K562 (cell line): Measurements from ENCODE around the gene GOPC. TPM values are rescaled to one million over a fixed set of nuclear protein-coding genes. Genes with fewer than 3 reads are reported as not detected.

ENCODE experiments used
- ARID3A ChIP-seq: IDR thresholded peaks from 2 replicates; pipeline ENCODE4 v1.6.1; 2012; ENCODE audit warnings: low read depth, low read length, improper control_type of control experiment, borderline replicate concordance
- ARID4B ChIP-seq: sonication (generic); formaldehyde crosslinking; IDR thresholded peaks from 2 replicates; pipeline ENCODE4 v1.8.0; 2022; ENCODE audit warnings: mild to moderate bottlenecking, missing genetic modification reagents
- CBFA2T3 ChIP-seq: fragments of 450-650 bp; IDR thresholded peaks from 2 replicates; pipeline ENCODE4 v1.6.1; 2017
- CBX5 ChIP-seq: IDR thresholded peaks from 2 replicates; pipeline ENCODE4 v1.6.1; 2014; ENCODE audit warnings: low read depth, borderline replicate concordance
- CTBP1 ChIP-seq: fragments of 450-650 bp; IDR thresholded peaks from 2 replicates; pipeline ENCODE4 v1.6.1; 2016; ENCODE audit warnings: borderline replicate concordance
- ERF ChIP-seq: fragments of 450-650 bp; formaldehyde crosslinking; IDR thresholded peaks from 2 replicates; pipeline ENCODE4 v1.4.0; 2020; ENCODE audit warnings: mild to moderate bottlenecking, mixed read lengths
- EZH2 ChIP-seq: IDR thresholded peaks from 2 replicates; pipeline ENCODE4 v1.6.1; 2012; ENCODE audit warnings: low read depth, mild to moderate bottlenecking, inconsistent platforms, low read length, borderline replicate concordance
- L3MBTL2 ChIP-seq: fragments of 450-650 bp; IDR thresholded peaks from 2 replicates; pipeline ENCODE4 v1.6.1; 2016; ENCODE audit warnings: mild to moderate bottlenecking, moderate library complexity
- LCOR ChIP-seq: sonication (generic); formaldehyde crosslinking; IDR thresholded peaks from 2 replicates; pipeline ENCODE4 v1.8.0; 2022; ENCODE audit warnings: mild to moderate bottlenecking, missing genetic modification reagents
- MXD1 ChIP-seq: fragments of 250-450 bp; sonication (Bioruptor Pico); IDR thresholded peaks from 2 replicates; pipeline ENCODE4 v1.8.0; 2021; ENCODE audit warnings: borderline replicate concordance, mild to moderate bottlenecking, moderate library complexity; ENCODE audit not compliant: poor library complexity, severe bottlenecking
- NFE2 ChIP-seq: IDR thresholded peaks from 2 replicates; pipeline ENCODE4 v1.6.1; 2014; ENCODE audit warnings: antibody characterized with exemption, low read depth
- SNRNP70 ChIP-seq: fragments of 200-400 bp; formaldehyde crosslinking; optimal IDR thresholded peaks from 2 replicates; pipeline ENCODE3; 2017; ENCODE audit warnings: low read depth, low read length
- THAP7 ChIP-seq: fragments of 250-450 bp; sonication (Bioruptor Pico); IDR thresholded peaks from 2 replicates; pipeline ENCODE4 v1.5.0; 2021
- ZEB2 ChIP-seq: fragments of 450-650 bp; IDR thresholded peaks from 2 replicates; pipeline ENCODE4 v1.6.1; 2016
- ZKSCAN3 ChIP-seq: fragments of 250-450 bp; sonication (Bioruptor Pico); IDR thresholded peaks from 2 replicates; pipeline ENCODE4 v1.4.0; 2020
- ZNF197 ChIP-seq: fragments of 200-800 bp; sonication (Bioruptor generic); IDR thresholded peaks from 2 replicates; pipeline ENCODE4 v1.6.1; 2016; ENCODE audit warnings: low read depth, missing genetic modification characterization, missing compliant biosample characterization
- ZNF24 ChIP-seq: fragments of 450-650 bp; IDR thresholded peaks from 2 replicates; pipeline ENCODE4 v1.6.1; 2016
- ZNF717 ChIP-seq: fragments of 250-450 bp; sonication (Bioruptor Pico); IDR thresholded peaks from 2 replicates; pipeline ENCODE4 v1.5.0; 2021
- polyA plus RNA-seq, 8 experiments: library from polyadenylated mRNA; depleted of rRNA in 4 of 8; stranded (reverse) in 5 of 8; unstranded in 3 of 8; fragments of >200 nt; fragmentation: Nextera tagmentation in 2 of 8; fragmentation: Illumina TruSeq in 1 of 8; extraction: Ambion mirVana in 2 of 8; extraction: Trizol in 1 of 8; gene quantifications; 2 replicates each; pipeline versions ENCODE4 v1.2.1 to v1.2.3, GENCODE V29; 2011 to 2014; ENCODE audit warnings: inconsistent platforms in 1 of 8, missing spikeins in 1 of 8
- total RNA-seq, 7 experiments: library from RNA; depleted of rRNA in 6 of 7; stranded (reverse); fragments of >200 nt in 6 of 7; fragmentation: Illumina TruSeq in 2 of 7; extraction: Trizol in 2 of 7; gene quantifications; 2 replicates each; pipeline versions ENCODE4 v1.2.1 to v1.2.3, GENCODE V29; 2011 to 2021; ENCODE audit warnings: low replicate concordance in 1 of 7

GOPC gene
- total and polyA plus RNA-seq, 9 of the 15 experiments (the other 6 are each of a cell fraction or from before 2014, with no cell fraction given) = 10.0 to 32.2 (median 25.6) TPM

- TF ChIP-seq ZNF717 (CRISPR knock-in tag) = no peak
- TF ChIP-seq ZEB2 = no peak
- no peak for TF ChIP-seq THAP7
- no peak for TF ChIP-seq ZNF24
- no peak for TF ChIP-seq EZH2
- no peak for TF ChIP-seq SNRNP70
- peak; percentile 54 for TF ChIP-seq CBFA2T3
- TF ChIP-seq LCOR (CRISPR knock-in tag) = no peak
- no peak for TF ChIP-seq CBX5
- no peak for TF ChIP-seq ZKSCAN3 (CRISPR knock-in tag)
- TF ChIP-seq ZNF197 (CRISPR knock-in tag) = no peak
- no peak for TF ChIP-seq L3MBTL2
- TF ChIP-seq ARID3A = no peak
- TF ChIP-seq ARID4B (CRISPR knock-in tag) = no peak
- peak; percentile 86 for TF ChIP-seq NFE2
- no peak for TF ChIP-seq MXD1 (CRISPR knock-in tag)
- no peak for TF ChIP-seq ERF (CRISPR knock-in tag)
- no peak for TF ChIP-seq CTBP1
Measured at GRCh38 chr6:117605169-117605826, 3.0 kb upstream of the GOPC start (continued).
